Activated CD4-positive, alpha-beta T cell treated with anti-CD3 and anti-CD28 coated beads, Interleukin-10, Interleukin-2, amounts not matched to agents 100 ng/mL and 50 ng/mL, durations not matched to agents 16 hours and 8 hours (primary cell): ENCODE data around the gene HOPX.
A peak's percentile ranks its signal among the peaks of the same experiment; 100 is the strongest.
"Not testable (repeated sequence)": the region's sequence is repeated elsewhere in the genome, so short reads cannot be mapped to it uniquely, and the experiment has no call there.

Experiments
- DNase-seq: peaks from one replicate; pipeline ENCODE4 v3.0.0-alpha.2; 2020

The HOPX gene

GRCh38 chr4:56622176-56622575 is 58.9 kb downstream of the HOPX start:
- DNase-seq, result no peak

GRCh38 chr4:56619816-56620215 is 61.3 kb downstream of the HOPX start:
- DNase-seq, result no peak

GRCh38 chr4:56619160-56619559 is 61.9 kb downstream of the HOPX start:
- peak; percentile 51 for DNase-seq

DNA sequence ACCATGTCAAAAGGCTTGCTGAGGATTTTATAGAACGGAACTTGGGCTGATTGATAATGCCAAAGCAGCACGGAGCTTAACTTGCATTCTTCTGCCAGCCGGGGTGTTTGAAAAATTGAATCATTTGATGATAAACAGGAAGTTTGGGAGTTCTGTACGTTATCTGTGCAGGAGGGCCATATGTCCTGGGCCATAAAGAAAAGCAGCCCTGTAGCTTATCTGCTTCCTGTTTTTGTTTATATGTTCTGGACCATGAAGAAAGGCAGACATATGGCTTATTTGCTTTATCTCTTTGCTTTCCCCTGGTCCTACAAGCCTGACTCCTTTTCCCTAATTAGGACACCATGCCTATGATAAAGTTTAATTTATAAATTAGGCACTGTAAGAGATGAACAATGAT is 62.4 kb downstream of the HOPX start:
- DNase-seq, result no peak

GRCh38 chr4:56613101-56613862 is 67.8 kb downstream of the HOPX start:
- DNase-seq, result no peak

GRCh38 chr4:56612282-56612681 is 68.8 kb downstream of the HOPX start:
- no peak for DNase-seq

DNA sequence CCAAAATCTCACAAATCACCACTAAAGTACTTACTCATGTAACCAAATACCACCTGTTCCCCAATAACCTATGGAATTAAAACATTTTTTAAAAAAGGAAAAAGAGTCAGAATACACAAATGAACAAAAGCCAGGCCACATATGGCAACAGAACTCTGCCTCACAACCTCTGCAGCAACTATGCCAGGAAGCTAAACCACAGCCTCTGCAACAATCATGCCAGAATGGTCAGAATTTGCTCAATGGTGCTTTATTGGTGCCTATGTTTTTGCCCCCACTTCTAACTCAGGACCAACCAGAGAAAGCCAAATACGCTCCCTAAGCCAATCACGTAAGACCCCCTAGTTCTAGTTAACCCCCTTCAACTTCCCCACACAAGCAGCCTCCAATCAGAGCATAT is 69.6 kb downstream of the HOPX start:
- DNase-seq, result no peak

GRCh38 chr4:56610170-56610569 is 70.9 kb downstream of the HOPX start:
- DNase-seq, result not testable (repeated sequence)

- no peak for DNase-seq
Measured at GRCh38 chr4:56607926-56608325, 73.2 kb downstream of the HOPX start.

- DNase-seq, result no peak
Measured at GRCh38 chr4:56606385-56606784, 74.7 kb downstream of the HOPX start.

- not testable (repeated sequence) for DNase-seq
Measured at GRCh38 chr4:56605464-56605863, 75.6 kb downstream of the HOPX start.

DNA sequence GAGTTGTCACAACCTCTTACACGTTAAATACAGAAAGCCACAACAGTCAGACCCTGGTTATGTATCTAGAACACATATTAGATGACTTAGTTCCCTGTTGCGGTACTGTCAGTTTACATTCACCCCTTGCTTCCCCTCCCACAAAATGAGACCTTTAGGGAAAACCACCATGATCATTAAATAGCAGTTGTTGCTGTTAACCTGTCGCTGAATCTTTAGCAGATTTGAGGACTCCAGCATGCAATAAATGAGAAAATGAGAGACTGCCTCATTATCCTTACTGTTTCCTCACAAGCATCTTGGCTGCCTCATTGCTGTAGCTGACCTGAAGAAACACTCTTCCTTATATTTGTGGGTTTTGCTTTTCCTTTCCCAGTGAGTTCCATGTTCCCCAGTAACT is 77.8 kb downstream of the HOPX start:
- no peak for DNase-seq
